Stimulated activated CD4-positive, alpha-beta T cell treated with anti-CD3 and anti-CD28 coated beads, Interleukin-15, amount 100 ng/mL, for 48 hours (primary cell): ENCODE results near the gene WFIKKN1.

Source experiments
- DNase-seq, 2 donors: peaks; one replicate each; pipeline ENCODE4 v3.0.0-alpha.2; 2020; ENCODE audit warnings: low read depth in 2 of 2

WFIKKN1 gene

GRCh38 chr16:674214-674881 is 43.6 kb downstream of the WFIKKN1 start:
- no peak for DNase-seq

GRCh38 chr16:674968-675883 is 44.4 kb downstream of the WFIKKN1 start, which contains the start of gene RHBDL1:
Gene RHBDL1 (plus strand): TSS chr16:675671. CDS start chr16:675791, 120 bp downstream.
- DNase-seq: no peak

- DNase-seq: no peak
Observed at GRCh38 chr16:675884-676564, 45.2 kb downstream of the WFIKKN1 start.

- DNase-seq: no peak
Observed at GRCh38 chr16:676565-676902, 45.7 kb downstream of the WFIKKN1 start.

GRCh38 chr16:676913-677312 is 46.1 kb downstream of the WFIKKN1 start:
- DNase-seq: no peak

- no peak for DNase-seq
Observed at GRCh38 chr16:677316-678190, 46.8 kb downstream of the WFIKKN1 start.

GRCh38 chr16:678209-678857 is 47.5 kb downstream of the WFIKKN1 start:
- no peak for DNase-seq

- peak; percentile 33 to 40 for DNase-seq
Observed at GRCh38 chr16:678858-679813, 48.4 kb downstream of the WFIKKN1 start.

GRCh38 chr16:679814-680624 is 49.2 kb downstream of the WFIKKN1 start, which contains the start of gene STUB1:
Gene STUB1 (plus strand): TSS chr16:680410. CDS start chr16:680526, 116 bp downstream.
- peak; percentile 84 to 87 for DNase-seq

GRCh38 chr16:680625-680945 is 49.8 kb downstream of the WFIKKN1 start:
- DNase-seq: no peak

GRCh38 chr16:680967-681745 is 50.4 kb downstream of the WFIKKN1 start:
- DNase-seq: no peak

GRCh38 chr16:681746-682427 is 51.1 kb downstream of the WFIKKN1 start:
- DNase-seq: no peak

- DNase-seq: no peak
Observed at GRCh38 chr16:682493-683395, 52.0 kb downstream of the WFIKKN1 start.

- DNase-seq: no peak
Observed at GRCh38 chr16:683396-684070, 52.7 kb downstream of the WFIKKN1 start.
